ENCODE results near the gene ARL13B. TPM values are rescaled to one million over a fixed set of nuclear protein-coding genes. Genes with fewer than 3 reads are reported as not detected.
A peak's percentile ranks its signal among the peaks of the same experiment; 100 is the strongest.
"Not testable (repeated sequence)": the region's sequence is repeated elsewhere in the genome, so short reads cannot be mapped to it uniquely, and the experiment has no call there.

The ARL13B gene
- 1 to 10 TPM; 8.0 to 8.3 TPM for total RNA-seq

DNA sequence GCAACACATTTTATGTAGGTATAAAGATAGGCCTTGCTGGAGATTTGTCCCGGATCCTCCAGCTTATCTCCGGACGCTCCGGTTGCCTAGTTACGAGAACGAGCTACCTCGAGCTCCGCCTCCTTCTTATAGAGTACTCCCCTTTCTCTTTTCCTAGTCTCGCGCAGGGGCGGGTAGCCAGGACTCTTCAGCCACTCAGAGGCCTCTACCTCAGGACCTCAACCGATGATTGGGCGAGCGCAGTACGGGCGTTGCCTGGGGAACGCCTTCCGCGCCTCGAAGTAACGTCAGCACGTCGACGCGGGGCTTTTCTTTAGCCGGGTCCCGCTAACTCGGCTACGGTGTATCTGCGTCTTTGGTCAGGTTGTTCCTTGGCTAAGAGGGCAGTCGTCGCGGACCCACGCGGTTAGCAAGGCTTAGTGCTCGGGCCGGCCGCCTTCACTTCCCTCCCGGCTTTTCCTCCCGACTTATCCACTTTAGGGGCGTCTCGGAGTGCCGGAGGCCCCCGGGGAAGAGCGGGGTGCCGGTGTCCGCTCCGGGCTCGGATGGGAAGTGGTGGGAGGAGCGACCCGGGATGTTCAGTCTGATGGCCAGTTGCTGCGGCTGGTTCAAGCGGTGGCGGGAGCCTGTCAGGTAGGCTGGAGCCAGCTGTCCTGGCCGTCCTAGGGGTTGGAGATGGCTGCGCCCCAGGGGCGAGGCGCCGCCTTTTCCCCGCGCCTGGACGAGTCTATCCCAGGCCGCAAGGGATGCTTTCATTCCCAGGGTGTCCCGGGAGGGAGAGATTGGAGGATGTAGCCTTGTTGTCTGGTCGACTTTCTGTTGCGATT is at the start of gene ARL13B:
TSS of gene ARL13B (plus strand) at position 306 of the 827 bp plus-strand sequence. CDS start at position 575, 269 bp downstream.
- Mint-ChIP-seq H3K4me3 (peak within 1 kb of the TSS; percentile 81), H3K9me3 (no peaks in the 10 kb centered on the region), H3K27ac (no peak within 1 kb of the TSS), H3K36me3 (ENCODE audit: low read depth) (no peaks in the 10 kb centered on the region), H3K27me3 (ENCODE audit: low read depth) (no peaks in the 10 kb centered on the region), H3K4me1 (ENCODE audit: low read depth) (peaks cover 12% of the 10 kb centered on the region)
- peak; percentile 96 for DNase-seq
- CTCF ChIA-PET = interaction anchor here (0.7 to 0.8 kb wide), 2 partner anchors 26 to 31 kb away, joined by 3 read pairs; no protein-coding TSS in a partner anchor
- intact Hi-C loops (cut with micrococcal nuclease) = loop anchor here (1.0 kb wide), 2 partner anchors 31 to 82 kb away; partner anchors contain the start of gene DHFR2

DNA sequence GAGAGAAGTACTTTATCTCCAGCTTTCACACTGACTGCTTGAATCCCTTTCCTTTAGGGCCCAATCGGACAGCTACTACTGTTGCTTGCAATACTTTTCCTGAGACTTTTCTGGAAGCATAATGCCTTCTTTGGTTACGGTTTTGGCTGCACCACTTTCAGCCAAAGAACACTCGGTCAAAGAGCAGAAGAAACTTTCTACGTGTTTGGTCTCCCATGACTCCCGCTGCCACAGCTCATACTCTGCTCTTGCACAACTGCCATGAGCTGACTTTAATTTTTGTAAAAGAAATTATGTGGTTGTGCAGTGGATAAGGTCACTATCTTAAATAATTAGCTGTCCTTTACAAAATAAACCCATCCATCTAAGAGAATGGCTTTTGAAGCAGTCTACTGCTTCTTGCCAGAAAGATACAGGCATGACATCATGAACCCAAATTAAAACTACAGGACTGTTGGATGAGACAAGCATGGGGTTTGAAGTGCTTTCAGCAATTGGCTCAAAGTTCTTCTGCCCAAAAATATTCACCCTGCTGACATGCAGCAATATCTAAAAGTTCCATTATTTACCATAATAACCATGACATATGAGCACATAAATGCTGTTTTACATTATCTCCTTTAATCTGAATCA is 48.2 kb upstream of the ARL13B start:
- DNase-seq = no peak
- H3K4me1 Mint-ChIP-seq (ENCODE audit: low read depth) = no peaks in the 10 kb centered on the region
- no peaks in the 10 kb centered on the region for H3K36me3 Mint-ChIP-seq (ENCODE audit: low read depth)
- H3K27ac Mint-ChIP-seq = no peak overlapping the region
- intact Hi-C loops (cut with micrococcal nuclease) = no loop called here
- no peaks in the 10 kb centered on the region for H3K9me3 Mint-ChIP-seq
- H3K4me3 Mint-ChIP-seq = no peak overlapping the region
- CTCF ChIA-PET = no interaction called here
- no peaks in the 10 kb centered on the region for H3K27me3 Mint-ChIP-seq (ENCODE audit: low read depth)

DNA sequence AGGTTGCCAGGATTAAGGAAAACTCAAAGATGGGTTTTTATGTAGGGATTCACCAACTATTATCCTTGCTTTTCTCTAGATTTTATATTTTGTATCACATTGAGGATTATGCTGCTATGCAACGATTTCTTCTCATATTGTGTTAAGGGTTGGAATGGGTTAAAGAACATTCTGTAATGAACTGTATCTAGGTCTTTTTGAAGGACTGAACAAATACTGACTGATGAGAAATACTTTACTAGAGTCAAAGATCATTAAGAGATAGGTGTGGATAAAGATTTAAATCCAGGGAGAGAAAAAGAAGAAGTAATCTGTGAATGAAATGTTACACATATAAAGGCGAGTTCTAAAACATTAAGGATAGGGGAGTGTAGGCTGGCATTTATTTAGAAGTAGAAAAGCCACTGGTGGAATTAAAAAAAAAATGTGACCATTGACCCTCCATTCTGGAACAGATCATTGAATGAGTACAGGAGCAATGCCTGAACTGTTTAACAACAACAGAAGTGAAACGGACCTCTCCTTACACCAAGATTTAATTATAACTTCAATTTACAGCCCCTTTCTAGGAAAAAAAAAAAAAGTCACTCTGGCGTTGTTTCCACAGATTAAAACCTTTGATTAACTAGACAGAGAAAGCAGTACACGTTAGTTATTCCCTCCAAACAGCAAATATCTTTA is 45.4 kb upstream of the ARL13B start:
- Mint-ChIP-seq H3K27me3 (ENCODE audit: low read depth) (no peaks in the 10 kb centered on the region), H3K36me3 (ENCODE audit: low read depth) (no peaks in the 10 kb centered on the region), H3K27ac (no peak overlapping the region), H3K4me3 (no peak overlapping the region), H3K9me3 (no peaks in the 10 kb centered on the region), H3K4me1 (ENCODE audit: low read depth) (no peaks in the 10 kb centered on the region)
- intact Hi-C loops (cut with micrococcal nuclease) = no loop called here
- CTCF ChIA-PET = no interaction called here
- no peak for DNase-seq

DNA sequence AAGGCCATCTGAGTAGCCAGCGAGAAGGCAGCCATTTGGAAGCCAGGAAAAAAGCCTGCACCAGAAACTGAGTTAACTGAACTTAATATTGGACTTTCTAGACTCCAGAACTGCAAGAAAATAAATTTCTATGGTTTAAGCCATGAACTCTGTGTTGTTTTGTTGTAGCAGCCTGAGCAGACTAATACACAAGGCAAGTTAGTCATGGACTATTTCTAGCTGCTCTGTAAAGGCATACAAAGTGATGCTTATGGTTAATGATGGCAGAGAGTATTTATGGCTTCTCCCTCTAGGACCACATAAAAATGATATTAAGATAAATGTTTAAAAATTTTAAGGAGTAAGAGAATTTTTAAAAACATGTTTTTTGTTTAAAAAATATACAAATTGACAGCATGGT is 43.4 kb upstream of the ARL13B start:
- Mint-ChIP-seq H3K4me1 (ENCODE audit: low read depth) (no peaks in the 10 kb centered on the region), H3K27me3 (ENCODE audit: low read depth) (no peaks in the 10 kb centered on the region)

DNA sequence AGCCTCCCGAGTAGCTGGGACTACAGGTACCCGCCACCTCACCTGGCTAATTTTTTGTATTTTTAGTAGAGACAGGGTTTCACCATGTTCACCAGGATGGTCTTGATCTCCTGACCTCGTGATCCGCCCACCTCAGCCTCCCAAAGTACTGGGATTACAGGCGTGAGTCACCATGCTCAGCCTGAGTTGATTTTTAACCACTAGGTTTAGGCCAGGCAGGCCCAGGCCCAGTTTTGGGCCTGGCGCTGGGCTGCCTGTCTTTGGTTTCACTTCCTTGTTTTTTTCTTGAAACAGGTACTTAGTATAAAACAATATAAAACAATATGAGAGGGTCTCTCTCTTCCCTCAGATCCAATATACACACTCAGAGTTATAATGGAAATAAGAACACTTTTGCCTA is 42.5 kb upstream of the ARL13B start:
- H3K27me3 Mint-ChIP-seq (ENCODE audit: low read depth); H3K27ac Mint-ChIP-seq; CTCF ChIA-PET; H3K9me3 Mint-ChIP-seq; H3K4me1 Mint-ChIP-seq (ENCODE audit: low read depth); H3K4me3 Mint-ChIP-seq; H3K36me3 Mint-ChIP-seq (ENCODE audit: low read depth); intact Hi-C loops (cut with micrococcal nuclease); DNase-seq: not testable (repeated sequence)

More for the DNA sequence above, 43.4 kb upstream of the ARL13B start:
- Mint-ChIP-seq H3K27ac (no peak overlapping the region), H3K9me3 (no peaks in the 10 kb centered on the region), H3K36me3 (ENCODE audit: low read depth) (no peaks in the 10 kb centered on the region), H3K4me3 (no peak overlapping the region)
- no peak for DNase-seq
- CTCF ChIA-PET = no interaction called here
- intact Hi-C loops (cut with micrococcal nuclease) = no loop called here

DNA sequence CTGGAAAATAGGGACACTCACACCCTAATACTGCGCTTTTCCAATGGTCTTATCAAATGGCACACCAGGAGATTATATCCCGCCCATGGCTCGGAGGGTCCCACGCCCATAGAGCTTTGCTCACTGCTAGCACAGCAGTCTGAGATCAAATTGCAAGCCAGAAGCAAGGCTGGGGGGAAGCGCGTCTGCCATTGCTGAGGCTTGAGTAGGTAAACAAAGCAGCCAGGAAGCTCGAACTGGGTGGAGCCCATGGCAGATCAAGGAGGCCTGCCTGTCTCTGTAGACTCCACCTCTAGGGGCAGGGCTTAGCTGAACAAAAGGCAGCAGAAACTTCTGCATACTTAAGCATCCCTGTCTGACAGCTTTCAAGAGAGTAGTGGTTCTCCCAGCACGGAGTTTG is 30.0 kb upstream of the ARL13B start:
- H3K27ac Mint-ChIP-seq; H3K36me3 Mint-ChIP-seq (ENCODE audit: low read depth); H3K4me1 Mint-ChIP-seq (ENCODE audit: low read depth); CTCF ChIA-PET; H3K9me3 Mint-ChIP-seq; H3K4me3 Mint-ChIP-seq; DNase-seq: not testable (repeated sequence)
- intact Hi-C loops (cut with micrococcal nuclease) = loop anchor here (10.0 kb wide), 1 partner anchor 95 kb away; no protein-coding TSS in a partner anchor
- peaks cover 36% of the 10 kb centered on the region for H3K27me3 Mint-ChIP-seq (ENCODE audit: low read depth)

DNA sequence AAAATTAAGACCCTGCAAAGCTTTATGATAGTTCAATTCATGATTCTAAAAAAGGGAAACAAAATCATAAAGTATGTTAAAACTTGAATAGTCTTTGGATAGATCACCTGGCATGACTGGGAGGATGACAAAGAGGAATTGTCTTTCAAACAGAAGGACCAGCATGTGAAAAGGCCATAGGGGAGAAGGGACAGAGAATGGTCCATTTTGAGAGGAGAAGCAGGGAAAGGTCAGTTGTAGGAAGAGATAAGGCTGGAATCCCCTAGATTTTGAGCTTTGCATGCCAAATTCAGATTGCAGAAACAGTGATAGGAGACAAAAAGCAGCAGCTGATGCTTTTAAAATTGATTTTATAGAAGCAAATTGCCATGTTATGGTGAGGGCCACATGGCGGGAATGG is 18.9 kb upstream of the ARL13B start:
- Mint-ChIP-seq H3K9me3 (no peaks in the 10 kb centered on the region), H3K36me3 (ENCODE audit: low read depth) (no peaks in the 10 kb centered on the region), H3K27me3 (ENCODE audit: low read depth) (peaks cover 13% of the 10 kb centered on the region), H3K4me3 (no peak overlapping the region), H3K4me1 (ENCODE audit: low read depth) (no peaks in the 10 kb centered on the region), H3K27ac (no peak overlapping the region)
- intact Hi-C loops (cut with micrococcal nuclease) = no loop called here
- CTCF ChIA-PET = no interaction called here
- no peak for DNase-seq

DNA sequence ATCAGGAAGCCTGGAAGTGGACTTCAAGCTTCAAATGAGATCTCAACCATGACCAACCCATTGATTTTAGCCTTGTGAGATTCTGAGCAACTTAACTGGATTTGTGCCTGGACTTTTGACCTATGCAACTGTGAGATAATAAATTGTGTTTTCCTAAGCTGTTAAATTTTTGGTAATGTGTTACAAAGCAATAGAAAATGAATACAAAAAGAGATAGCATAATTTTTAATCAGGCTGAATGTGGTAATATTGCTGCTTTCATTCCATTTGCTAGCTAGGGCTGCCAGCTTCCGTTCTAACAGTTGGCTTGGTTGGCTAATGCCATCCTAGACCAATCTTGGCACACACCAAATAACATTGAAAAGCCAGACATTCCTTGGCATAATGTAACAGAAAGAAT is 18.5 kb upstream of the ARL13B start:
- Mint-ChIP-seq H3K4me3 (no peak overlapping the region), H3K36me3 (ENCODE audit: low read depth) (no peaks in the 10 kb centered on the region), H3K27me3 (ENCODE audit: low read depth) (peaks cover 12% of the 10 kb centered on the region), H3K27ac (no peak overlapping the region), H3K9me3 (no peaks in the 10 kb centered on the region), H3K4me1 (ENCODE audit: low read depth) (no peaks in the 10 kb centered on the region)
- intact Hi-C loops (cut with micrococcal nuclease) = no loop called here
- no peak for DNase-seq
- CTCF ChIA-PET = no interaction called here

DNA sequence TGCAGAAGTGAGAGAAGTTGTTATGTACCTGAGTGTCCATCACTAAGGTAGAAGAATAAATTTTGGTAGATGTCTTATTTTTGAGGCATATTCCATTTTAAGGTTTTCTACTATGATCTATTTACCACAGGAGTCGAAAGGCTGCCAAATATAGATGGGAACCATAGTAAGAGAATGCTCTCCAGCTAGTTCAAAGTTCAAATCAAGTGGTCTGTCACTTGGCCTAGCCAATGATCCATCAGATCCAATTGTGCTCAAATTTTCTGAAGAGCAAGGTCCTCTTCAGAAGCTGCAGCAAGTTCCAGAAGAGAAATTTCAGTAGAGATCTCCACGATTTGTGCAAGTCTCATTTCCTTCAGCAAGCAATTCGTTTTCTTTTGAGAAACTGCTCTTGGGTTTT is 17.2 kb upstream of the ARL13B start:
- Mint-ChIP-seq H3K4me1 (ENCODE audit: low read depth) (no peaks in the 10 kb centered on the region), H3K27ac (no peak overlapping the region), H3K36me3 (ENCODE audit: low read depth) (no peaks in the 10 kb centered on the region), H3K27me3 (ENCODE audit: low read depth) (peaks cover 10% of the 10 kb centered on the region), H3K9me3 (no peaks in the 10 kb centered on the region), H3K4me3 (no peak overlapping the region)
- intact Hi-C loops (cut with micrococcal nuclease) = no loop called here
- DNase-seq = no peak
- CTCF ChIA-PET = no interaction called here

DNA sequence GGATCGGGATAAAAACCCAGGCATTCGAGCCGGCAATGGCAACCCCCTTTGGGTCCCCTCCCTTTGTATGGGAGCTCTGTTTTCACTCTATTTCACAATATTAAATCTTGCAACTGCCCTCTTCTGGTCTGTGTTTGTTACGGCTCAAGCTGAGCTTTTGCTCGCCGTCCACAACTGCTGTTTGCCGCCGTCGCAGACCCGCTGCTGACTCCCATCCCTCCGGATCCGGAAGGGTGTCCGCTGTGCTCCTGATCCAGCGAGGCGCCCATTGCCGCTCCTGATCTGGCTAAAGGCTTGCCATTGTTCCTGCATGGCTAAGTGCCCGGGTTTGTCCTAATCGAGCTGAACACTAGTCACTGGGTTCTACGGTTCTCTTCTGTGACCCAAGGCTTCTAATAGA is 14.8 kb upstream of the ARL13B start:
- H3K4me3 Mint-ChIP-seq; intact Hi-C loops (cut with micrococcal nuclease); DNase-seq; H3K9me3 Mint-ChIP-seq; CTCF ChIA-PET; H3K4me1 Mint-ChIP-seq (ENCODE audit: low read depth); H3K36me3 Mint-ChIP-seq (ENCODE audit: low read depth); H3K27ac Mint-ChIP-seq; H3K27me3 Mint-ChIP-seq (ENCODE audit: low read depth): not testable (repeated sequence)

DNA sequence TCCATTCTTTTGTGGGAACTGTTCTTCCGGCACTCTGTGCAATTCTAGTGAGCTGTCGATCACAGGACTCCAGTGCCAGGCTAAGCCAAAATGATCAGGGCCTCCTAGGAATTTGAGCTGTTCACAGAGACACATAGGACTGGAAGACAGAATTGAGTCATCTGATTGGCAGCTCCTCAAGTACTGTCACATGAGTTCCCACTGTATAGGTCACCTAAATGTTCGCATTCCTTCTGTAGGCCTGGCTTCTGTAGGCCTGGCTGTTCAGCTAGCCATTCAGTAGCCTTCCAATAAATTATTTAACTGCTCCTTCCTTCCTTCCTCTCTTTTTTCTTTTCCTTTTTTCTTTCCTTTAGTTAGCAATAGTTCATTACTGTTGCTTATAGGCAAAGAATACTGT is 10.5 kb upstream of the ARL13B start:
- Mint-ChIP-seq H3K9me3 (no peaks in the 10 kb centered on the region), H3K36me3 (ENCODE audit: low read depth) (no peaks in the 10 kb centered on the region), H3K4me3 (no peak overlapping the region), H3K27ac (no peak overlapping the region), H3K4me1 (ENCODE audit: low read depth) (peaks cover 9% of the 10 kb centered on the region), H3K27me3 (ENCODE audit: low read depth) (peaks cover 8% of the 10 kb centered on the region)
- CTCF ChIA-PET = interaction anchor here (0.5 kb wide), 1 partner anchor 40 kb away, joined by 3 read pairs; no protein-coding TSS in a partner anchor
- intact Hi-C loops (cut with micrococcal nuclease) = no loop called here
- DNase-seq = no peak

DNA sequence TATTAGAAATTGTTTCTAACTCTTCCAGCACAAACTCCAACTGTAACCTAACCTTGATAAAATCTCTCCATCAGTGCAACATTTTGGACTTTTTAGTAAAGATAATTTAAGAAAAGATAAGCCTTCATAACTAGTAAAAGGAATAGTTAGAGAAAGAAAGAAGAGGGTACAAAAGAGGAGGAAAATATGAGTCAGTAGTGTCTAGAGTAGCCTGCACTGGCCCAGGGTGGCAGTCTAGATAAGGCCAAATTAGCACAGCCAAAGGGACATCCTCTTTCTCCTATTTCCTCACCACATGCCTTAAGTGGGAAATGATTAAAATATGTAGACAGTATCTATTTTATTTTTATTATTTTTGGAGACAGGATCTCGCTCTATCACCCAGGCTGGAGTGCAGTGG is 10.0 kb upstream of the ARL13B start:
- Mint-ChIP-seq H3K27me3 (ENCODE audit: low read depth) (peaks cover 8% of the 10 kb centered on the region), H3K36me3 (ENCODE audit: low read depth) (no peaks in the 10 kb centered on the region), H3K4me3 (no peak overlapping the region), H3K4me1 (ENCODE audit: low read depth) (peaks cover 9% of the 10 kb centered on the region), H3K27ac (no peak overlapping the region), H3K9me3 (no peaks in the 10 kb centered on the region)
- CTCF ChIA-PET = no interaction called here
- intact Hi-C loops (cut with micrococcal nuclease) = no loop called here
- DNase-seq = no peak

All from activated naive CD4-positive, alpha-beta T cell treated with anti-CD3 and anti-CD28 coated beads for 36 hours (primary cell).